Epithelial cell of esophagus (primary cell): ENCODE data around the gene MRPL9.
"Not testable (repeated sequence)": the region's sequence is repeated elsewhere in the genome, so short reads cannot be mapped to it uniquely, and the experiment has no call there.

ENCODE experiments used
- DNase-seq: peaks from one replicate; pipeline ENCODE4 v3.0.0; 2010; ENCODE audit warnings: low read depth
- H3K4me3 ChIP-seq: 2 replicates; pipeline ENCODE4 v1.5.1; 2011; ENCODE audit warnings: mild to moderate bottlenecking, low read length, control low read depth
- CTCF ChIP-seq: IDR thresholded peaks from 2 replicates; pipeline ENCODE4 v1.5.1; 2011; ENCODE audit warnings: low read depth, mild to moderate bottlenecking, low read length, control low read depth, inconsistent platforms; ENCODE audit not compliant: insufficient read depth; ENCODE audit errors: missing control alignments

MRPL9 gene

GRCh38 chr1:151775894-151776664, 12.8 kb upstream of the MRPL9 start:
- TF ChIP-seq CTCF, result no peak
- no peak for DNase-seq

GRCh38 chr1:151774256-151774922, 11.1 kb upstream of the MRPL9 start:
- DNase-seq, result no peak
- TF ChIP-seq CTCF, result no peak
- no peak overlapping the region for H3K4me3 ChIP-seq

More at GRCh38 chr1:151775894-151776664, 12.8 kb upstream of the MRPL9 start:
- H3K4me3 ChIP-seq, result no peak overlapping the region

GRCh38 chr1:151773702-151774101, 10.4 kb upstream of the MRPL9 start:
- H3K4me3 ChIP-seq, result no peak overlapping the region
- peak; percentile 96 for DNase-seq
- no peak for TF ChIP-seq CTCF

GRCh38 chr1:151769270-151769669, 6.0 kb upstream of the MRPL9 start:
- not testable (repeated sequence) for DNase-seq, H3K4me3 ChIP-seq

GRCh38 chr1:151768351-151769066, 5.2 kb upstream of the MRPL9 start:
- not testable (repeated sequence) for H3K4me3 ChIP-seq
- peak; percentile 71 for DNase-seq

GRCh38 chr1:151763990-151764389, 694 bp upstream of the MRPL9 start:
- DNase-seq, result no peak
- H3K4me3 ChIP-seq, result peak overlapping the region; percentile 80
- no peak for TF ChIP-seq CTCF

GRCh38 chr1:151760597-151761385, 2.5 kb downstream of the MRPL9 start:
- H3K4me3 ChIP-seq, result no peak overlapping the region
- no peak for TF ChIP-seq CTCF
- no peak for DNase-seq
